Activated naive CD4-positive, alpha-beta T cell treated with anti-CD3 and anti-CD28 coated beads, Interleukin-2, amount 50 U/mL, for 24 hours (primary cell): ENCODE results near the gene RFT1.
"Not testable (repeated sequence)": the region's sequence is repeated elsewhere in the genome, so short reads cannot be mapped to it uniquely, and the experiment has no call there.

Source experiments
- H3K27ac Mint-ChIP-seq: one replicate; pipeline ENCODE4 v1.8.0; 2021; ENCODE audit warnings: mild to moderate bottlenecking, mixed read lengths
- H3K27me3 Mint-ChIP-seq: one replicate; pipeline ENCODE4 v1.8.0; 2021; ENCODE audit warnings: mixed read lengths
- H3K36me3 Mint-ChIP-seq: one replicate; pipeline ENCODE4 v1.8.0; 2021; ENCODE audit warnings: mixed read lengths
- H3K4me1 Mint-ChIP-seq: one replicate; pipeline ENCODE4 v1.8.0; 2021; ENCODE audit warnings: mixed read lengths
- H3K4me3 Mint-ChIP-seq: one replicate; pipeline ENCODE4 v1.8.0; 2021; ENCODE audit warnings: mild to moderate bottlenecking, mixed read lengths
- H3K9me3 Mint-ChIP-seq: one replicate; pipeline ENCODE4 v1.8.0; 2021; ENCODE audit warnings: mixed read lengths

Gene RFT1

DNA sequence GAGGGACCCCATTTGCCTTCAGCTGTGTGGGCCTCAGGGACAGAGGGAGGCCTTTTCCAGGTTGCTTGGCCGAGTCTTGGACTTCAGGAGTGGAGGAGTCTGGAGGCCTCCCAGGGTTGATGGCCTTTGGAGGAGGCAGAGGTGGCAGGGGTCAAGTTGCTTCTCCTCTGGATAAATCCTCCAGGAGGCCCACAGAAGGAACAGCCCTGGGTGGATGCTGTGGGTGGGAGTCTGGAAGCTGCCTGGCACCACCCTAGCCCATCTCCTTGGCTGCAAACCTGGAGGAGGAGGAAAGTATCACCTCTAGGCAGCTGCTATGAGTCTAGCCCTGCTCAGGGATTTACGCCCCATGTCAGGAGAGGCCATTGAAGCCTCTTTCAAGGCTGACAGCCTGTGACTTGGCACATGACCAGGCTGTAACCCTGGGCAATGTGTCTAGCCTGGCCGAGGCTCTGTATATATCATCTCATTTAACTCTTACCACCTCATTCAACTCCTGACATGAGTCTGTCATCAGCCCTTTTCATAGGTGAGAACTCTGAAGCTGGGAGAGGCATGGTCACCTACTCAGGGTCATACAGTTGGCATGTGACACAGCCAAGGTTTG lies 27.8 kb upstream of the RFT1 start:
- Mint-ChIP-seq H3K36me3 (no peaks in the 10 kb centered on the region), H3K9me3 (no peaks in the 10 kb centered on the region), H3K4me1 (peaks cover 14% of the 10 kb centered on the region), H3K27ac (no peak overlapping the region), H3K4me3 (no peak overlapping the region), H3K27me3 (peaks cover 18% of the 10 kb centered on the region)

DNA sequence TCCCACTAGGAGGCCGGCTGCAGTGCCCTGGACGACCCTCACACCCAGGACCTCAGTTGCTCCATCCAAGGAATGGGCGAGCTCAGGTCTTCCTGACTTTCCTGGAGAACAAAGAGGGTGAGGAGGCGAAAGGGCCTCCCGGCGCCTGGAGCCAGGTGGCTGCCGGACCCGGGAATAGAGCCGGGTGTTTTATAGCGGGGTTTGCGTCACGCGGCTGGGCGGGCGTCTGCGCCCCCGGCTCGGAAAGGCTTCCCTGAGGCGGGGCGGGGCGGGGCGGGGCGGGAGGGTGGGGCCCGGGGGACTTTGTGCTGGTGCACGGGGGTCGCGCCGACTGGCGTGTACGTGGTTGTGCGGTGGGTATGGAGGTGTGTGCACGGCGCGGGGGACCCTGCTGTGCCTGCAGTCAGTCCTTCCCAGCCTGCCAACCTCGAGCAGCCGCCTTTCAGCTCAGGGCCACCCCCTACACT lies 26.2 kb upstream of the RFT1 start:
- H3K27ac Mint-ChIP-seq = no peak overlapping the region
- no peak overlapping the region for H3K4me3 Mint-ChIP-seq
- H3K27me3 Mint-ChIP-seq = peaks cover 18% of the 10 kb centered on the region
- peaks cover 5% of the 10 kb centered on the region for H3K4me1 Mint-ChIP-seq
- H3K36me3 Mint-ChIP-seq = no peaks in the 10 kb centered on the region
- no peaks in the 10 kb centered on the region for H3K9me3 Mint-ChIP-seq

GRCh38 chr3:53155760-53156159 lies 25.5 kb upstream of the RFT1 start:
- Mint-ChIP-seq H3K27me3 (peaks cover 18% of the 10 kb centered on the region), H3K9me3 (no peaks in the 10 kb centered on the region)

GRCh38 chr3:53154881-53155285 lies 24.6 kb upstream of the RFT1 start:
- Mint-ChIP-seq H3K27me3 (peaks cover 18% of the 10 kb centered on the region), H3K27ac (no peak overlapping the region), H3K9me3 (no peaks in the 10 kb centered on the region), H3K36me3 (no peaks in the 10 kb centered on the region), H3K4me1 (no peaks in the 10 kb centered on the region), H3K4me3 (no peak overlapping the region)

More at GRCh38 chr3:53155760-53156159, 25.5 kb upstream of the RFT1 start:
- Mint-ChIP-seq H3K4me1 (peaks cover 5% of the 10 kb centered on the region), H3K27ac (no peak overlapping the region), H3K36me3 (no peaks in the 10 kb centered on the region), H3K4me3 (no peak overlapping the region)

GRCh38 chr3:53153980-53154379 lies 23.7 kb upstream of the RFT1 start:
- Mint-ChIP-seq H3K4me3 (no peak overlapping the region), H3K36me3 (no peaks in the 10 kb centered on the region), H3K27me3 (peaks cover 18% of the 10 kb centered on the region), H3K27ac (no peak overlapping the region), H3K9me3 (no peaks in the 10 kb centered on the region), H3K4me1 (no peaks in the 10 kb centered on the region)

DNA sequence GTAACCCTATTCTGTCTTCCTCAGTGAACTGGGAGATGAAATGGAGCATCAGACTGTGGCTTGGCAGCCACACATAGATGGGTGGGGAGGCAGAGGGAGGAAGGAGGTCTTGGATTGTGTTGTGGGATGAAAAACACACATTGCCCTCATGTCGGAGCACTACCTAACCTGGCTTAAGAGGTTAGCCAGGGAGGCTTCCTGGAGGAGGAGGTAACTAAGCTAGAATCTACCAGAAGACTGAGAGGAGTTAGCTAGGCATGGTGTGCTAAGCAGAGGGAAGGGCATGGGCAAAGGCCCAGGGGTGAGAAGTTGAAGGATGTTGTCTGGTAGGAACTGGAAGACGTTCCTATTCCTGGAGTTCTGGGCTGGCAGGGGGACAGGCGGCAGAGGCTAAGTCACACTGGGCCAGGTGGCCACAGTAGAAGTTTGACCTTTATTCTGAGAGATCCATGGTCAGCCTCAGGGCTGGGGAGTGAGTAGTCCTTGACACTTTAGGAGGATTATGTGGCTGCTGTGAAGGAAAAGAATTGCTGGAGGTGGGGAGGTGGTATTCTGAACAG lies 23.1 kb upstream of the RFT1 start:
- Mint-ChIP-seq H3K27ac (no peak overlapping the region), H3K4me3 (no peak overlapping the region), H3K27me3 (peaks cover 18% of the 10 kb centered on the region)

GRCh38 chr3:53151870-53152660 lies 21.8 kb upstream of the RFT1 start:
- H3K4me3 Mint-ChIP-seq = no peak overlapping the region
- H3K4me1 Mint-ChIP-seq = no peaks in the 10 kb centered on the region
- H3K27ac Mint-ChIP-seq = no peak overlapping the region
- no peaks in the 10 kb centered on the region for H3K36me3 Mint-ChIP-seq
- H3K9me3 Mint-ChIP-seq = no peaks in the 10 kb centered on the region
- peaks cover 12% of the 10 kb centered on the region for H3K27me3 Mint-ChIP-seq

More for the DNA sequence above, 23.1 kb upstream of the RFT1 start:
- no peaks in the 10 kb centered on the region for H3K36me3 Mint-ChIP-seq
- H3K9me3 Mint-ChIP-seq = no peaks in the 10 kb centered on the region
- no peaks in the 10 kb centered on the region for H3K4me1 Mint-ChIP-seq

GRCh38 chr3:53151465-53151864 lies 21.2 kb upstream of the RFT1 start:
- Mint-ChIP-seq H3K36me3 (no peaks in the 10 kb centered on the region), H3K4me1 (no peaks in the 10 kb centered on the region), H3K9me3 (no peaks in the 10 kb centered on the region), H3K4me3 (no peak overlapping the region), H3K27me3 (peaks cover 12% of the 10 kb centered on the region), H3K27ac (no peak overlapping the region)

DNA sequence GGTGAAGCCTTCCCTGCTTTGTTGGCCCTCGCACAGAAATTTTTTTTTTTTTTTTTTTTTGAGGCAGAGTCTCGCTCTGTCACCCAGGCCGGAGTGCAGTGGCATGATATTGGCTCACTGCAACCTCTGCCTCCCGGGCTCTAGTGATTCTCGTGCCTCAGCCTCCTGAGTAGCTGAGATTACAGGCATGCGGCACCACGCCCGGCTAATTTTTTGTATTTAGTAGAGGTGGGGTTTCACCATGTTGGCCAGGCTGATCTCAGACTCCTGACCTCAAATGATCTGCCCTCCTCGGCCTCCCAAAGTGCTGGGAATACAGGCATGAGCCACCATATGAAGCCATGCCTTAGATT lies 20.8 kb upstream of the RFT1 start:
- not testable (repeated sequence) for H3K36me3 Mint-ChIP-seq, H3K4me3 Mint-ChIP-seq, H3K4me1 Mint-ChIP-seq, H3K9me3 Mint-ChIP-seq, H3K27ac Mint-ChIP-seq
- peaks cover 10% of the 10 kb centered on the region for H3K27me3 Mint-ChIP-seq

DNA sequence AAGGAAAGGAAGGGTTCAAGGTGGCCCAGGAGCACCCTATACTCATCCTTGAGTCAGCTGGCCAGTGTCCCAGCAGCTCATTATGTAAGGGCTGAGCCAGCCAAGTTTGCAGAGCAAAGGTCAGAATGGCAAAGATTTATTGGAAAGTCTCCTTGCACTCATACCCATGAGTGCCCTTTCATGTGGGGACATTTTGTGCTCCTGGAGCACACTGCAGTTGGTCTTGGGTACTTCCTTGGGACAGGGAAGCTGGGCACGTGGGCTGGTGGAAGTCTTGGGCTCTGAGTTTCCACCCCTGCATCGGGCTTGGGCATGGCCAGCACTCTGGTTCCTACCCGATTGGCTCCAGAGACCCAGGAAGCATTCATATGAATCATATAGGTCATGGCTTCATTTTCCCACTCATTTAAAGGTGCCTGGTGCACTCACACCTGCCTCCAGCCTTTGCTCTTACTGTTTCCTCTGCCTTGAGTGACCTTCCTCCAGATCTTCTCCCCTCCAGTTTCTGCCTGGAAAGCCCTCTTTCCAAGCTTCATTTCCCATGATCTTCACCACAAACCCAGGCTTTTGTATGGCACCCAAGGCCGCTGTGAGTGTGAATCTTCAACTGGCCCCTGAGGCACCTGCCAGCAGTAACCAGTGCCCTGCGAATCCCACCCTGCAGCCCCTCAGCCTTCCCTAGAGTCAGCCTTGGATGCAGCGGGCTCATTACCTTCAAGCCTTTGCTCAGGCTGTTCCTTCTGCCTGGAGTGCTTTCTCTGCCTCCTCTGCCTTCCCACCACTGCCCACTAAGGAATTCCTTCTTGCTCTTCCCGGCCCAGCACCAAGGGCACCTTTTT lies 20.2 kb upstream of the RFT1 start:
- peaks cover 9% of the 10 kb centered on the region for H3K27me3 Mint-ChIP-seq
- no peaks in the 10 kb centered on the region for H3K9me3 Mint-ChIP-seq
- no peak overlapping the region for H3K4me3 Mint-ChIP-seq
- no peak overlapping the region for H3K27ac Mint-ChIP-seq
- no peaks in the 10 kb centered on the region for H3K36me3 Mint-ChIP-seq
- H3K4me1 Mint-ChIP-seq = no peaks in the 10 kb centered on the region

GRCh38 chr3:53149699-53150098 lies 19.5 kb upstream of the RFT1 start:
- Mint-ChIP-seq H3K36me3 (no peaks in the 10 kb centered on the region), H3K27ac (no peak overlapping the region), H3K9me3 (no peaks in the 10 kb centered on the region), H3K4me3 (no peak overlapping the region), H3K27me3 (peaks cover 6% of the 10 kb centered on the region), H3K4me1 (no peaks in the 10 kb centered on the region)

DNA sequence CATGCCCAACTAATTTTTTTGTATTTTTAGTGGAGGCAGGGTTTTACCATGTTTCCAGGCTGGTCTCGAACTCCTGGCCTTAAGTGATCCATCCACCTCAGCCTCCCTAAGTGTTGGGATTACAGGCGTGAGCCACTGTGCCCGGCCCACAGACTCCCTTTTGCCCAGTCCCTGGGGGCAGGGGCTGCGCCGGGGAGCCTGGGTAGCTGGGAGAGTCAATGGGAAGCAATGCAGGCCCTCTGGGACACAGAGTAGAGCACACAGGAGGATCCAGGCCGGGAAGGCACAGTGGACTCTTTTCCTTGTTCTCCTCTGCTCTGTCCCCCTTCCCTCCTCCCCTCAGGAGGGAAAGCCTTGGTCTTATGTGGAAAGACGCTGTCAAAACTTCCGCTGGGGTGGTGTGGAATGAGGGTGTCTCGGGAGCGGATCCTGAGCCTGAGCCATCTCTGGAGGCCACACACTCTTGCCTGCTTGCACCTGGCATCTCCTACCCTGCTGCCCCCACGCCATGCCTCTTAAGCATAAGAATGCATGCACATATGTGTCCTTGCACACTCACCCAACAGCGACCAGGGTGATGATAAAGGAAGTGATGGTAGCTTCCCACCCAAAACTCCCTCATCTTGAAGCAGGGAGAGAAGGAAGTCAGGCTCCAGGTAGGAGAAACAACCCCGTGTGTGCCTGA lies 18.9 kb upstream of the RFT1 start:
- no peaks in the 10 kb centered on the region for H3K9me3 Mint-ChIP-seq
- no peaks in the 10 kb centered on the region for H3K4me1 Mint-ChIP-seq
- H3K36me3 Mint-ChIP-seq = no peaks in the 10 kb centered on the region

GRCh38 chr3:53147903-53148400 lies 17.7 kb upstream of the RFT1 start:
- Mint-ChIP-seq H3K27me3 (no peaks in the 10 kb centered on the region), H3K36me3 (no peaks in the 10 kb centered on the region), H3K27ac (no peak overlapping the region), H3K9me3 (no peaks in the 10 kb centered on the region), H3K4me3 (no peak overlapping the region), H3K4me1 (no peaks in the 10 kb centered on the region)

More for the DNA sequence above, 18.9 kb upstream of the RFT1 start:
- peaks cover 6% of the 10 kb centered on the region for H3K27me3 Mint-ChIP-seq
- no peak overlapping the region for H3K27ac Mint-ChIP-seq
- H3K4me3 Mint-ChIP-seq = no peak overlapping the region

GRCh38 chr3:53147151-53147902 lies 17.1 kb upstream of the RFT1 start:
- no peaks in the 10 kb centered on the region for H3K9me3 Mint-ChIP-seq
- H3K36me3 Mint-ChIP-seq = no peaks in the 10 kb centered on the region
- H3K4me1 Mint-ChIP-seq = no peaks in the 10 kb centered on the region
- H3K4me3 Mint-ChIP-seq = no peak overlapping the region
- no peaks in the 10 kb centered on the region for H3K27me3 Mint-ChIP-seq
- H3K27ac Mint-ChIP-seq = no peak overlapping the region
